ENCODE data around the gene TMEM151B.

DNA sequence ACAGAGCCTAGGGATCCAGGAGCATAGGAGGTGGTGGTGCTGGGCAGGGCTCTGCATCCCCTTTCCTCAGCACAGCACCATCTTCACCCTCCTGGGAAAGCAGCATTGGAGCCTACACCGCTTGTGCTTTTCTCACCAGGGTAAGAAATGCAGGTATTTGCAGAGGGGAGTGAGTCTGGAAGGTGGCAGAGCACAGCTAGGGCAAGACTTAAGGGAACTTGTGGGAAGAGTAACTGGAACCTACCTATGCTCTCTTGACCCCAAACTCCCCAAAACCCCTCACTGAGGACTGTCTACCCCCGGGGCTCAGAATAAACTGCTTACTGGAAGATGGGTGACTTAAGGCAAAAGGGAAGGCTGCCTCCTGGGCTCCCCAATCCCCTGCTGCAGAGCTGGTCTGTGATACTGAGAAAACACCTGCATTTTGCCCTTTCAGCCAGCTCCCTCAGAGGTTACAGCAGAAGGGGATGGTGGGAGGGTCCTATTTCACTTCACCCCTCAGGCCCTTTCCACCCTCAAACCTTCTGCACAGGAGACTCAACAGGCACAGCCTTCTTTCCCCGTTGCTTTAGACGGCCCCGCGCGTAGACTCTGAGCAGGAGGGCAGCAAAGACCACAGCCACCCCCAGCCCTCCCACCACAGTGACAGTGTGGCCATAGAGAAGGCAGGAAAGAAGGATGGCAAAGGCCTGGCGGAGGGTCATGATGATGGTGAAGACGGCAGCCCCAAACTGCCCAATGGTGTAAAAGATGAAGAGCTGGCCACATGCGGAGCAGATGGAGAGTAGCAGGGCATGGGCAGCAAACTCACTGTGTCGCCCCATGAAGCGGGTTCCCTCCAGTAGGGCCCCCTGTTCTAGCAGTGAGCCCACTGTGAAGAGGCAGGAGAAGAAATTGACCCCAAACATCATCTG is 15.8 kb upstream of the TMEM151B start:
- peak; percentile 62; the same call in 1 of the 2 replicates for TF ChIP-seq TAF1 (IDR thresholded peaks at IDR 0.05; ENCODE audit: borderline replicate concordance, insufficient read depth, low read length)
- peak; percentile 93 for TF ChIP-seq POLR2AphosphoS5 (IDR thresholded peaks at IDR 0.05; ENCODE audit: low read depth, low read length)
- TF ChIP-seq SIN3A (IDR thresholded peaks at IDR 0.05; ENCODE audit: borderline replicate concordance, insufficient read depth, low read length), result peak; percentile 60; the same call in 1 of the 2 replicates

All from PFSK-1 (cell line).